Left forelimb (tissue), 1 donor: ENCODE measurements around the gene HACD2.
A peak's percentile ranks its signal among the peaks of the same experiment; 100 is the strongest.
"Not testable (repeated sequence)": the region's sequence is repeated elsewhere in the genome, so short reads cannot be mapped to it uniquely, and the experiment has no call there.

Experiments
- DNase-seq: peaks from one replicate; pipeline ENCODE4 v3.0.0-alpha.2; 2018; ENCODE audit warnings: low spot score

The HACD2 gene

DNA sequence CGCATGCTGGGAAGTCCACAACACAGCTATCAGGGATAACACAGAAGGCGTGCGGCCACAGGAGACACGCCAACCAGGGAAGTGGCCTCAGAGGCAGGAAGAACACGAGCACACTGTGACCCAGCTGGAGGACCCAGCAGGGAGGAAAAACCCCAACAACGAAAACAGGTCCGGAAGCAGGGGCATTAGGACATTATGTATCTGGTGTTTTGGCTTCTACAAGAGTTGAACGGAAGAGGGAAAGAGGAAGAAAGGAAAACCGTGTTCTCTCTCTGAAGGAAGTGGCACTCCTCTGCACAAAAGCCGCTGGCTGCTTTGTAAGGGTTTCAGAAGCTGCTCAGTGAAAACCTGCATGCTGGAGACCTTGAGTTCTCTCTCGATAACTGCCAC, 61.8 kb downstream of the HACD2 start:
- DNase-seq, result no peak

DNA sequence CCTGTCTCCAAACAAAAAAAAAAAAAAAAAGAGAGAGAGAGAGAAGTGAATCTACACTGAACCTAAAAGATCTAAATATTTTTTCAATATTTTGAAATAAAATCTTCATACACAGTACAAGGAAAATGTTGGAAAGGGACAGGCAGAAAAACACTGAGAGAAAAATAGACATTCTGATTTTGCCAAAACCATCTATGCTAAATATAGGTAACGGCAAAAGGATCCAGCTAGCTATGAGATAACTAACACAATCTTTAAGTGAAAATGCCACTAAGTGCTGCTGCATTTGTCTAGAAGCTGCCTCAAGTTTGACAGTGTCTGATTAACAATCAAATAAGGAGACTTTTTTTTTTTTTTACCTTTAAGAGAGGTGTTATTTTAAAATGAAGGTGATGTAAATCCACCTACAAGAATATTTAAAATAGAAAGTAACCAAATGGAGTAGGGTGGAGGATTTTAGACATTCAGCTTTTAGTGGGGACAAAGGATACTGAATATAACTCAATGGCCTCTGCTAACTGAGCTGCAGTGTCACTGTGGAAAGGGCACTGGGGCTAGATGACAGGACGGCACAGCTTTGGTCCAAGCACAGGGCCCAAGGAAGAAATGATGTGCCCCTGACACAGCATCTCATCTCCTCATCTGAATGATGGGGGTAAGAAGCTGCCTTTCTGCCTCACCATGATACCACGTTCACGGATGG, 62.4 kb downstream of the HACD2 start:
- no peak for DNase-seq

DNA sequence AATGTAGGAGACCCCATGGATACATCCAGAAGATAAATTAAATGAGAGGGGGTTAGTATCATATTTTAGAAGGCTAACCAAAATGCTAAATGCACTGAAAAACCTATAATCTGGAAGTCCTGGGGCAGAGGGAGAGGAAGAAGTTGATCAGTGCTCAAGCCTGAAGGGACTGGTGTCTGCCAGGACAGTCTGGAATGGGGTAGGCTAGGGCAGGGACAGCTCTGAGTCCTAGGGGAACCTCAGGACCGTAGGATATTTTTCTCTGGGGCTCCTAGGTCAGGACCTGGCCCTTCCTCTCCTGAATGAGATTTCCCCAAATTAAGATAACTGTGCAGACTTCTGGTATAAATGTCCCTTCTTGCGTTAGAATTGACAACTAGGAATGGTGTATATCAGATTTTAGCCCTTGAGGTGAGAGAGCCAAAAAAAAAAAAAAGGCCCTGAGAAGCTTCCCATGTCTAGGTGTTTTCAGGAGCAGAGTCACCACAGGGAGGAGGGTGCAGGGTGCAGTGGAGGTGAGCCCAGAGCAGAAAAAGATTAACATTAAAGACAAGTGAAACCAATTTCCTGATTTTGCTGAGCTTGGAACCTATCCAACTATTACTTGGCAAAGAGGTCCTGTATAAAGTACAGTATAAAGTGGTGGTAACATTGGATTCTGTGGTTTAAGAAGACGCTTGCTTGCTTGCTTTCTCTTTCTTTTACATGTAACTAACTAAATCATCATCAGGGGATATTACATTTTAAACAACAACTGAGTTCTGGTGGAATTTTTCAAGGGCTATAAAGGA, 63.5 kb downstream of the HACD2 start:
- DNase-seq, result no peak

DNA sequence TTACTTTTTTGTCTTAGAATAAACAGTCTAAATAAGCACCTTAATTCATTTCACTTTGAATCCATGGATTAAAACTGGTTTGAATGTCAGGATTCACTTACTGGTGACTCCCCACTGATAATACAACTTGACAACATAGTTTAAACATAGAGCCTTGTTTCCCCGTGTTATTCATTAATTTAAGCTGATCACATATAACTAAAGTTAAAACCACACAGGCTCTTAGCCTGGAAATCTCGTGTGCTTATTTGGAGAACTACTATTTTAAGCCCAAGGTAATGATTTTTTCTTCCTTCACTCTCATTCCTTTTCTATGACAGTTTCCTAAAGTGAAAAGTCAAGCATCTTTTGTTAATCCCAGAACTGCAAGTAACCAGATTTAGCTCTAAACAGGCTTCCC, 64.2 kb downstream of the HACD2 start:
- DNase-seq, result no peak

DNA sequence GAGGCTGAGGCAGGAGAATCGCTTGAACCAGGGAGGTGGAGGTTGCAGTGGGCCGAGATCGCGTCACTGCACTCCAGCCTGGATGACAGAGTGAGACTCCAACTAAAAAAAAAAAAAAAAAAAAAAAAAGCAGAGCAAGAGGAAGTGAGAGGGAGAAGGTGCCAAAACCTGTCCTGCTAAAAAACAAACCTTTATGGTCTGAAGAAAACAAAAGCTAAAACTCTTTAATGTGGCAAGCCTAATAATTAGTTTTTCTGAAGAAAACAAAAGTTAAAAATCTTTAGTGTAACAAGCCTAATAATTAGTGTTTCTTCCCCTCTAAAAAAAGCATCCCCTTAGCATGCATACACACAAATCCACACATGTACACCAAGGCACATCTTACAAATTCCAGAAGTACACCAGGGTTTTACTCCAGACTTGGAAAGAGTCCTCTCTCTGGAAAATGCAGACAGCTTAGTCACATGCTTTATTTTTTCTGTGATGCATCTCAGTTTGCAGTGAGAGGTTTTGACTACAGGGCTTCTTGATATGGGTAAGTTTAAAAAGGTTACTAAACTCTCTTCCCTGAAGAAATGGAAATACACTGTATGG, 65.9 kb downstream of the HACD2 start:
- DNase-seq, result no peak

DNA sequence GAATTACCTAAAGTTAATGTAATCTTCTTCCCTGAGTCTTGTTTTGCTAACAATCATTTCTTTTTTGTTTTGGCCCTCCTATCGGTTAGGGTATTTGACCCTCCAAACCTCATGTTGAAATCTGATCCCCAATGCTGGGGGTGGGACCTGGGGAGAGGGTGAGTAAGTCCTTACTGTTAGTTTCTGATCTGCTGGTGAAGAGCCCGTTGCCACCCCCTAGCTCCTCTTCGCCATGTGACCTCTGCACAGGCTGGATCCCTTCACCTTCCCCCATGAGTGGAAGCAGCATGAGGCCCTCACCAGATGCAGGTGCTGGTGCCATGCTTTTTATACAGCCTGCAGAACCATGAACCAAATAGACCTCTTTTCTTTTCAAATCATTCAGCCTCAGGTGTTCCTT, 73.1 kb downstream of the HACD2 start:
- DNase-seq, result no peak

DNA sequence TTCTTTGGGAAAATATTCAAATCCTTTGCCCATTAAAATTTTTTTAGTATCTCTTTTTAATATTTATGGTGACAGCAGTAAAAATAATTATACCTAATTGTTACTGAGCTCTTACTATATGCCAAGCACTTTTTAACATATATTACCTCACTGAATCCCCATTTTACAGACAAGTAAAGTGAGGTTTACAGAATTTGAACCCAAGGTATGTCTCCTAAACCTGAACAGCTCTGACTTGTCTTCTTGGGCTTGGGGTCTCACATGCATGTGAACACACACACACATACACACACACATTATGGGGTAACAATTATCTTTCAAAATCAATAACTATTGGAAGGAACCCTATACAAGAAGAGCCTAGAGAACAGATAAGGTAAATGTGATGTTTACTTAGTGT, 73.8 kb downstream of the HACD2 start:
- no peak for DNase-seq

DNA sequence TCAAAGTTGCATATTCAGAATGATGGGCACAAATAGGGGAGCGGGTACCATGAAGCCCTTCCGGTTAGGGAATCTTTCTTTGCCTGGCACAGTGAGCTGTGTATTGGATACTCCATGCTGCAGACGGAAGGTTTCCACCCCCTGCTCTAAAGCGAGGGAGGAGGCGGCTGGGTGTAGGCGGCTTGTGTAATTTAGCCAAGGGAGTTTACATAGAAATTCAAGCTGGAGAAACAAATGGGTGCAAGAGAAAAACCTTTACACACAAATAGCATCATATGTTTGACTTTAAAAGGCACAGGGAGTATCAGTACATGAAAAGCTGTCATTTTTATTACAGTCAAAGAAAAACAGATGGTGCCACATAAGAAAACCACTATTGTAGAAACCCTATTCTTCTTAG, 76.7 kb downstream of the HACD2 start:
- DNase-seq, result no peak

DNA sequence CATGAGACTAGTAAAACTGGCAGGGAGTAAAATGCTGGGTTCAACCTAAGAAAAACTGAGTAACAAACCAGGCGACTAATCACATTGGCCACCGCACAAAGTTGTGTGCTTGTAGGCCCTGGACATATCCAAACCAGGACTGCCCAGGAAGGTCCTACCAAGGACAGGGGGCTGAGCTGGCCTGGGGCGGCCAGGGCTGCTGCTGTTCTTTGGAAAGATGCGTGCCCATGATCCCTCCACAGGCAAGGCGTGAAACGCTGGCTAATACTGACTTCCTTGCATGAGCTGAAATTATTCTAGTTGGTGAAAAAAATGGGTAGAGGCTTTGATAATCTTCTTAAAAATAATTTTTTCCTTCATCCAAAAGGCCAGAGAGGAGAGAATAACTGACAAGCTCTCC, 79.0 kb downstream of the HACD2 start:
- no peak for DNase-seq

DNA sequence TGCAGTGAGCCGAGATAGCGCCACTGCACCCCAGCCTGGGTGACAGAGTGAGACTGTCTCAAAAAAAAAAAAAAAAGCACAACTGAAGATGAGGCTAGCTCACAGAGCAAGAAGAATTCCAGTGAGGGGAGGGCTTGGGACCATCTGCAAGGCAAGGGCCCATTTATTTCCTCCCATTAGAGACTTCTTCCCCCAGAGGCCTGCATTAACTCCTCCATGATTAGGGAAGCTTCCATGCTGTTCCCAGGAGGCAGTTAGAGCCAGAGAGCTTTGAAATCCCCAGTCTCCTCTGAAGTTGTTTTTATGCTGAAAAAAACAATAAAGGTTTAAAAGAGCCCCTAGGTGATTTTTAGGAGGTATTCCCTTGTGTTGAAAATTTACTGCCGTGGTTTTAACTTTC, 81.7 kb downstream of the HACD2 start:
- no peak for DNase-seq

DNA sequence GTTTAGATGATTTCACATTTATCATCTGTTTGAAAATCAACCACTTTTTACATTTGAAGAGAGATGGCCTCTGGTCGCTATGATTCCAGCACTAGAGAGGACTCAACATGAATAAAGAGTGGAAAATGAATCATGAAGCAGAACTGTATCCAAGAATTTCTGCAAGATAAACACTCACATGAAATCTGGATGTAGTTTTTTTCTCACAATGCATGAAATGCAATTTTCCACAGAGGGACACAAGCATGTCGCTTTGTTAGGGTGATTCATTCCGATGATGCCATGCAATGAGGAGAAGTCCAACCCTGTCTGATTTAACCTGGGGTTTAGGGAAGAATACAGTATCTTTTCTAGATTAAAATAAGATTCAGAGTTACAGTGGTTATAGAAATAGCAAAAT, 85.5 kb downstream of the HACD2 start:
- DNase-seq, result no peak

DNA sequence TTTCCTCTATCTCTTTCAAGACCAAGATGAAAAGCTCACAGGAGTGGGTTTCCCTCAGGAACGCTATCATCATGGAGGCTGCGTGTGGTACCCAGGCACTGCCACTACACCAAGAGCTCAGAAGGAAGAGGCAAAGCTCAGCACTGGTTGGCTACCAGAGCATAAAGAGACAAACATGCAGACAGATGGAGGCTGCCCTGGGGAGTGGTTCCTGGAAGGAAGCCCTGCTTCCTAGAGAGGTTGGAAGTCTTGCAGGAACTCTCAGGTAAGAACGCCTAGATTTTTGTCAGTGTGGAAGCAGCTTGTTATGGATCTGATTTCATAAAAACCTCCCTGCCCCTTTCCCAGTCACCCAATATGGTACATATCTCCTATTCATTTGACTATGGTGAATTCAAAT, 86.1 kb downstream of the HACD2 start:
- DNase-seq, result no peak

DNA sequence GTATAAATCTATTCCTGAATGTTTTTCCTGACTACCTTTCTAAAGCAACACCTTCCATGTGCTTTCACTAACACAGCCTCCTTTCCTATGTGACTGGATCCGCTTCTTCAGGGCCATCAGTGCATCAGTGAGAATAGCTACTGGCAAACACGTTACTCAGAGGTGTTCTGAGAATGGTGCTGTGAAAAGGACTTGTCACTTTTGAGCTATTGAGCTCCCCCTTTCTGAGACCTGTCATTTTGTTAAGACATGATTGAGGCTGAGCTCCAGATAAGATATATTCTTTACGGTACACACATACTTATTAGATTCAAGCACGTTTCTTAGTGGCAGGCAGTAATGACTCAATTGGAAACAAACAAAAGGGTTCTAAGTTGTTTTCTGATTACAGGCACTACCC, 90.9 kb downstream of the HACD2 start:
- no peak for DNase-seq

DNA sequence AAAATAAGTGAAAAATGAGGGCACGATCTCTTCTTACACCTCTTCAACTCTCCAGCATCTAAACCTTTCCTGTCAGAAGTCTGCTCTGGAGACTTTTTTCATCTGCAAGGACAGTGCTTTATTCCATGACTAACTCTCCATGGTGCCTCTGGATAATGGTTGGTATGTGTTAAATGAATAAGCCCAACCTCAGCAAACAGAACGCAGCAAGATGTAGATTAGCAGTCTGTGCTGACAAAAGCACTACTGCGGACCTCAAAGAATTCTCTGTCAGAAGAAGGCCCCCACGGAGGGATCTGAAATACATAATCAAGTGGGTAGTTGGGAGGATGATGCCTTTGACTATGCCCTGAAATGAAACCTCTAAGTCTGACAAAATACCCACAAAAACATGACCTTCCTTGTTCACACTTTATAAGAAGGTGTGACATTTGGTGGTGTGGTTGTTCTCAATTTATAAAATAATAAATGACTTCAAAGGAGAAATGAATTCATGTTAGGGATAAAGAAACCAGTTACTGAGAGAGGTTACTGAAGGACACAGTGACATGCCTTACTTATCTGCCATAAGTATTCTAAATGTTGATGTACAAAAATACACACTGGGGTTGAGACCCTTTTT, 92.8 kb downstream of the HACD2 start:
- no peak for DNase-seq

DNA sequence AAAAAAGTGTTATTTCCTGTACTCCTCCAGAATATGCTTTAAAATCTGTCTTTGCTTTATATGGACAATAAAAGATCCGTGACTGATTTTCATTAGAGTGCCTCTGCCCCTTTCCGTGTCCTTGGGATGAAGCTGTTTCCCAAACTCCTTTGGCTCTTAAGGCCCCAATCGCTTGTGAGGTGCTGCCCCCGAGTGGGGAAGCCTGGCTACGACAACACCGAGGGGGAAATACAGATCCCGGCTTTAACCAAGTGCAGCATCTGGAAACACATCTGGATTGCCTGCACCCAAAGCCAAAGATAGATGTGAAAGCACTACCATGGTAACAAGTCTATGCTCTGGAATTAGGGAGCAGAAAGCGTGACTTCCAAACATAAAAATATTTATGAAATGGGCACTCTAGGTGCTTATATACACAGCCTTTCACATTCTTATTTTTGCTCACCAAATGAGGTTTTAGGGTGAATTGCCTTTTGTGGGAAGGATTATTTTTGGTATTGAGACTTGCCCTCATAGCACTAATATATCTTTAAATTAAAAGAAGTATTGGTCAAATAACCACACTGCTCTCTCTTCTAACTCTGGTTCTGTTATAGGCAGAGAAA, 95.4 kb downstream of the HACD2 start:
- DNase-seq, result peak; percentile 84

DNA sequence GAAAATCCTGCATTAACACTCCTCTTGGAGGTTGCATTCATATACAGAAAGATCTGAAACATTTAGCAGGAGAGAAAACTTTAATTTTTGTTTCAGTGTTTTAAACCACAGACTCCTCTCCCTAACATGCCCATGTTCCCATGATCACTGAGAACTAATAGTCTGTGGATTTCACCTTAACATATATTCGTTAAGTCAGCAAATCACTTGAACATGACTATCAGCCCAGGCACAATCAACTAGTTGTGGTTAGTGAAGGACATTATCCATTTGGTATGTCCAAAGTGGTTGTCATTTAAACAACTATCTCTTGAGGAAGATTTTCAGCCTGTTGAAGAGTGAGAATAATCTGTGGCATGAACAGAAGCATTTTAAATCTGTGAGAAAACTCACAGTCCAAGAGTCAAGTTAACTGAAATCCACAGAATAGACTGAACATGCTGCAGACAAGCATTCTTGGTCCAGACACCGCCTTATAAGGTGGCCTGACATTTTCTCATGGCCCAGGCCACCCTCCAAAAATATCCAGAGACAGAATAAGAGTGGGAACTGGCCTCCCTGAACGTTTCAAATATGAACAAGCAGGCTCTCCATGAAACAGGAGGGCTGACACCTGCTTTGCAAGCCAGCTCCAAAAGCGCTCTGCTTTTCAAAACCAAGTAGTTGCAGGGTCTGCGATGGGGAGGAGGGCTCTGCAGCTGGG, 96.1 kb downstream of the HACD2 start:
- DNase-seq, result no peak

DNA sequence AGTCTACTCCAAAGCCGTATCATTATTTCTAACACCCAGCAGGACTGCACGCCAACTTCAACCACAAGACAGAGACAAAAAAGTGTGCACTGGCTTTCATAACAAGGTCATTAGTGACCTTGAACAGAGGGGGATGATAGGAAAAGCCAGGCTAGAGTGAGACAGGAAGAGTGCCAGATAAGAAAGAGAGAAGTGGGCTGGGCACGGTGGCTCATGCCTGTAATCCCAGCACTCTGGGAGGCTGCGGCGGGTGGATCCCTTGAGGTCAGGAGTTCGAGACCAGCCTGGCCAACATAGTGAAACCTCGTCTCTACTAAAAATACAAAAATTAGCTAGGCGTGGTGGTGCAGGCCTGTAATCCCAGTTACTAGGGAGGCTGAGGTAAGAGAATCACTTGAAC, 97.8 kb downstream of the HACD2 start:
- not testable (repeated sequence) for DNase-seq

DNA sequence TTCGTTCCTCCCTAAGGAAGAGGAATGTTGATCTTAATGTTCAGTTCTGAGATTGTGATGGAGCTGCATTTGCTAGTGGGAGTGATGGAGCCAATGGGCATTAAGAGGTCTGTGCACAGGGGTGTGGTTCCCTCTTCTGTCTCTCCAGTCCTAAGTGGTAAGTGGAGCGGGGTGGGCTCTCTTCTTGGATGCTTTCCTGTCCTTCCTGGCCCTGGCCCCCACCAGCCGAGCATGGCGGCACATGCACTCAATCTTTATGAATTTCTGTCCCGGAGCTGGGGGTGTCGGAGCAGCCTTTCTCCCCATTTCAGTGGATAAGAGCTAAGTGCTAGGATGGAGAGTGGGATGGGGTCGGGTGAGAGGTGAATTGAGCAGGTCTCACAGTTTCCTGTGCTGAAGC, 98.4 kb downstream of the HACD2 start:
- no peak for DNase-seq

DNA sequence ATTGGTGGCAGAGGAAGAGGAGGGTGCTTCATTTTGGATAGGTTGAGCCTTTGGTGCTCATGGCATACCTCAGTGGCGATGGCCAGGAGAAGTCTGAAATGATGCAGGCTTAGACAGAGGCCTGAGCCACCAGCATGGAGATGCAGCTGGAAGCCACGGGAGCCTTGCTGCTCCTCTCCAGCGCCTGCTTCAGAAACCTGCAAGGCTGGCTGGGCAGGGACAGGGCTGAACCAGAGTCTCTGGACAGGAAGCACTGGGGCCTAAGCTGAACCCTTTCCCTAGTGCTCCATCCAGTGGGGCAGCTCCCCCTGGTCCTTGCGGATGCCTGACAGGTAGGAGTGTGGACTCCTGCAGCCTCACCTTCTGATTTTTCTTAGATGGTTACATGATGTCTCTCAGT, 99.3 kb downstream of the HACD2 start:
- no peak for DNase-seq

DNA sequence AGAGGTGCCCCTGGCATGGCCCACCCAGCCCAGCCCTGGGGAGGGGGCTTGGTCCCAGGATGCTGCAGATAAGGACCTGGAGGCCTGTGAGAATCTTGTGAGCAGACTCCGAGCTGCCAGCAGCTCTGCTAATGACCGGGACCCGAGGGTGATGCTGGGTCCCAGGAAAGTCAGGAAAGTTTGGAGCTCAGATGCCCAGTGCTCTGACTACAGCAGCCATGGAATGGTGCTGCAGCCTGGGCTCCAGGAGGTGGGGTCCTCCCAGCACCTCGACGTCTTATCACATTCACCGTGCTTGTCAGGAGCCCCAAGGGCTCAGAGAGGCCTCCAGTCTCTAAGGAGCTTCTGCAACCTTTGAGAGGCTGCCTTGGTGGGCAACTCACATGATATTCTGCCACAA, 101.7 kb downstream of the HACD2 start:
- DNase-seq, result no peak

DNA sequence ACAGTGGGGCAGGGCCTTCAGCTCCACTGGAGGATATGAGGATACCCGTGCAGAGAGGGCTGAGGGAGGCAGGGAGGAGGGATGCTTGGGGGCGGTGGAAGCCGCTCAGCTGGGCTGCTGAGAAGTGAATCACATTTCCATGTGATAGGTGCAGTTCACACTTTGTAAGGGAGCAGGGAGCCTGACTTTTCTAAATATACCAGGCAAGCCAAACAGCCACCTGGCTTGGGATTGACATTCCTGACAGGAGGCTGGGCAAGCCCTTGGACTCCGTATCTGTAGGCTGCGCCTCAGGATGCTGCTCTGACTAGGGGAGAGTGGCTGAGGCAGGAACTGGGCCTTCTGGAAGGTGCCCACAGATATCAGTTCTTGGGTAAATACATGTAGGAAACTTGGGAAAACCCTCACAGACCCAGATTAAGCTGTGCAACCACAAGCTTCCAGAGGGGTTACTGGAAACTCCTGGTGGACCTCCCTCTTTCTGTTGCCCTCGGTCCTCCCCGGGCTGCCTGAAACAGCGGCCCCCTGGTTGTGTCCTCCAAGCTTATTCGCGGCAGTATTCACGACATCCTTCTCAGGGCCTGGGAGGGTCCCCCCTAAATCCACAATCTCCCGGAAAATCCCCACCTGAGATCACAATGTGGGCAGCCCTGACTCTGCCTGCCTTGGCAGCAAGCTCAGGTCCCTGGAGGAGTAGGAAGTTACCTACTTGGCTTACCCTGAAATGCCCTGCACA, 103.0 kb downstream of the HACD2 start:
- no peak for DNase-seq
